HTR-8/SVneo (cell line): ENCODE results near the gene GLRA1.
"Not testable (repeated sequence)": the region's sequence is repeated elsewhere in the genome, so short reads cannot be mapped to it uniquely, and the experiment has no call there.

Source experiments
- DNase-seq: peaks from one replicate; pipeline ENCODE4 v3.0.0; 2011; ENCODE audit warnings: low spot score, mixed read lengths; ENCODE audit not compliant: insufficient read length
- FAIRE-seq: peaks from 2 replicates; lab custom pipeline; 2011; peaks lifted over from hg19 to GRCh38; lab: Jason Lieb, UNC

GLRA1 gene

DNA sequence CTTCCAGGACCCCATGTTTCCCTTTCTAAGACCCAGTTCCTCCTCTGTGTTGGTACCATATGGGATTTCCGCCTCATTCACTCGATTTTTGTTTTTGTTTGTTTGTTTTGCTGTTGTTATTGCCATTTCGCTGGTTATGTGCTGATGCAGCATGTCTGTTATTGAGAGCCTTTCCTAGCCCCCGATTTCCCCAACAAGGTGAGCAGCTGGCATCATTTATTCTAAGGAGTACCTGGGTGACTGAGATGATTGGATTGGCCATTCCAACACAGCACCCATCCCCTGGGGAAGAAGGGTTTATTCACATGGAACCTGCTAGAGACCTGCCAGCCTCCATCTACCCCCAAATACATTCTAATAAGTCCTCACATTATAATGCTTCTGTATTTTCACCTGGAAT lies 2.7 kb downstream of the GLRA1 start:
- FAIRE-seq (no peak), DNase-seq (no peak)

DNA sequence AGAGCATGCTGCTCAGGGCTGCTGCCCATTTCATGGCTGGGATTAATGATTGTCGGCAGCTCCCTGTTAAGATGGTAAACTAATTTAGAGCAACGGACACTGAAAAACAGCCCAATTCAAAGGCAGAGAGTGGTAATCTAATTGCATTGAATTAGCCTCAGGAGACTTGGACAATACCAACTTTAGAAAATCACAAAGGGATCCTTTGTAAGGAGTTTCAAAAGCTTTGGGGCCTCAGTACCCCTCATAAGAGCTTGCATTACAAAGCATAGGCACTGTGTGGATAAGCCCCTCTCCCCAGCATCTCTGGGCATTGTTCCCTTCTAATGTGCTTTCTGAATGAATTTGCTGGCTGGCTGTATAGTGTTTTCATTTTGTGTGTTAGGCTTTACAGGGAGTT lies 6.7 kb downstream of the GLRA1 start:
- DNase-seq (no peak), FAIRE-seq (no peak)

DNA sequence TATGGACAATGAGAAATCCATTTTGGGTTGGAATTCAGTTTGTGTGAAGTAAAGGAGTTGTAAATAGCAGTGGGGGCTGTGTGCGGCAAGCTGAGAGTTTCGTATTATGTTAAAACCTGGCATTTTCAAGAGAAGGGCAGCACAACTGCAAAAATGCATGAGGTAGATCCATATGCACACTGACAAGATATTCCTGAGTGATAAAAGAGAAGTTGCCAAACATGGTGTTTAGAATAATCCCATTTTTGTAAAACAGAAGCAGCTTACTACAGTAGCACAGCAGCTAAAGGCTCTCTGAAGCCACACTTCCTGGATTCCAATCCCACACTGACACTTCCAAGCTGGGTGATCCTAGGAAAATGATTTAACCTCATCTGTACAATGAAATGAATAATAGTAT lies 11.2 kb downstream of the GLRA1 start:
- no peak for FAIRE-seq
- DNase-seq: no peak

DNA sequence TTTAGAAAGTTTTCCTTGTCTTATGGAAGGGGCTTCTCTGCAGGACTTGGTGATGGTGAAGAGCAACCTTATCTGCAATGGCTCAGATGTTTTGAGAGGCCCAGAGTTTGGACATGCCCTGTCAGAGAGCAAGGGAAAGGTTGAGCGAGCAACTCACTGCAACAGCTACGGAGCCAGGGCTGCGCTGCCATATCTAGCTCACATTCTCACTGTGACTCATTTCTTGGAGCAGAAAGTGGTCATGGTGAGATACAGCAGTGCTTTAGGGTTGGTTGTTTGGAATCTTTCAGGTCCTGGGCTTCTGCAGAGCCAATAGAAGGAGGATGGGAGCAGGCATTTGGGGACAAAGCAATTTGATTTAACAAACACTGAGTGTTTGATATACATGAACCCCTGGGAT lies 12.3 kb downstream of the GLRA1 start:
- DNase-seq (no peak), FAIRE-seq (no peak)

DNA sequence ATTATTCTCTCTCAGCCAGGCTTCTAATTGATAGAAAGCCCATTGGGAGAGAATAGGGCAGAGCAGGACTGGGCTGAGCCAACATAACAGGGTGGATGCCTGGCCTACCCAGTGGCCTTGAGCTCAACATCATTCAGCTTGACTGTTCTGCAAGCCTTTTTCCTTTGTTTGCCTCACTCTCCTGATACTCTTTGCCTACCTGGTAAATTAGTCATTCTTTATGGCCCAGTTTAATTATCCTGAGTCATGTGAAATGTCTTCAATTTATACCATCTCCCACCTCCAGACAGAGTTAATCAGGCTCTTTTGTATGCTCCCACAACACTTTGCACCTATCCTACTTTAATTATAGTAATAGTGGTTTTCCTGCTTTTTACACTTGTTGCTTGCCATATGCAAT lies 13.6 kb downstream of the GLRA1 start:
- FAIRE-seq (no peak), DNase-seq (no peak)

DNA sequence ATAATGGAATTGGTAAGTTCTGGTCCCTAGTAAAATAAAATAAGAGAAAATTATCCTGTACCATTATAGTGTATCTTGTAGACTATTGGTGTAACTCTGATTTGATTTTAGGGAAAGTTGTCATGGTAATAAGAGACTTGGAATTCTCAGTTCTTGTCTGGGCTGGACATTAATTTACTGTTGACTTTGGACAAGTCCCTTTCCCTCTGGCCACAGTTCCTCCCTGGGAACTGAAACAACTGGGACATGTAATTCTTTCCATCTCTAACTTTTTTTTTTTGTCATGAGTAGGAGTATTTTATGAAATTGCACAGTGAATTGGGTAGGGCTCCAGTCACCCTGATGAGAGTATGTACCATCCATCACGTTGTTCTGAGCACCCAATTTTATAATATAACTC lies 15.0 kb downstream of the GLRA1 start:
- DNase-seq (no peak), FAIRE-seq (no peak)

DNA sequence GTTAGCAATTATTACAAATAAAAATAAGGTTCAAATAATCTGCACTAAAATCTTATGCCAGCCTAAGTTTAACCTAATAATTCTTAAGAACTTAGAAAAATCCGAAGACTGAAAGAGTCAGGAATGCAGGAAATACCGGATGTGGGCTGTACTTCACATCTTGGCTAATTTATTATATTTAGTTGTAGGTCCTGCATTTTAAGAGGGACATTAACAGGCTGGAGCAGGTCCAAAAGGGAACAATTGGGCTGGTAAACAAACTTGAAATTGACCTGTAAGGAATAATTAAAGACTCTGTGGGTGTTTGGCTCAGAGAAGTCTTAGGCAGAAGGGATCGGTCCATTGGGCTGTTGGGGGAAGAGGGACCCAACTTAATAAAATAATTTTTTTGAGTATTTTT lies 18.4 kb downstream of the GLRA1 start:
- no peak for FAIRE-seq
- DNase-seq: peak; percentile 21

DNA sequence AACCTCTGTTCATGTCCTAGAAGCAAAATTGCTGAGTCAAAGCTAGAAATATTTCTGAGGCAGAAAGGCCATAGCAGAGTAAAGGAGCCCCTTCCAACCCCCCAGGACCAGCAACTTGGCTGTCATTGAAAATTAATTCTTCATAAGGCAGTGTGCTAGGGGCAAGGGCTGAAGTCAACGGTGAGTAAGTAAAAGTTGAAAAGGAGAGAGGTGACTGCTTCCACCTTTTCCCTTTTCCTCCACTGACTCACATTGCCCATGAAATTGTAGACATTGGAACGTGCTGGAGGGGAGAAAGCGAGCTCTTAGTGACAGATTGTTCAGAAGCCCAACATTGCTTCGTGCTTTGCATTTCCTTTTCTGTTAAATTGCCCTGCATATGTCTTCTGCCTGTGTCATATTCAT lies 19.1 kb downstream of the GLRA1 start:
- DNase-seq (peak; percentile 30), FAIRE-seq (peak; percentile 38)

DNA sequence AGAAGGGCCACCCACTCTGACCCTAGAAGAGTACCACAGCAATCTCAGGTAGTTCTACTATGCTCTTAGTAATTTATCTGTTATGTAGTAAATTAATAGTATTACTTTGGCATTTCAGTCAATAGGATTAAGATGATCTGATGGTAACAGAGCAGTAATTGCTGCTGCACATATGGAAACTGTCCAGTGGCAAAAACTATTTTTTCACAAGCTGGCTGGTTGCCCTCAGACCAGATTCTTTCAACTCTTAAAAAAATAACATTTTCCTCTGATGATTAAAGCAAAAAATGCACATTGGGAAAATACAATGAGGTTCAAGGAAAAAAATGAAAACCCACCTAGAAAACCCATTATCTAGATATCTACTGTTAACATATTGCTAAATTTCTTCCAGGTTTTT lies 19.7 kb downstream of the GLRA1 start:
- FAIRE-seq (no peak), DNase-seq (no peak)

DNA sequence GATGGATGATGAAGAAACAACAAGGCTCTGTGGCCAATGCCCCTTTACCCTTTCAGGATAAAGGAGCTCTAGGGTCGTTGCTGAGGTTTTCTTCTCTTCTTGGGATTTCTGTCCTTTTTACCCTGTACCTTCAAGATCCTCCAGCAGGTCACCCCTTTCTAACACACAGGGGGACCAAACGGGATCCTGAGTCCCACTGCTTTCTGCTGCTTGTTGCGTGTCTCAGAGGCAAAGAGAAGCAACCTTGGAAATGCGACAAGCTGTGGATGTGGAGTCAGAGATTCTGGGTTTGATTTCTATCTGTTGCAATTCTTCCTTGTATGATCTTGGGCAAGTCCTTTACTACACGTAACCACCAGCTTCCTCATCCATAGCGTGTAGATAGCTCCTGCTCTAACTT lies 20.5 kb downstream of the GLRA1 start:
- DNase-seq (no peak), FAIRE-seq (no peak)

DNA sequence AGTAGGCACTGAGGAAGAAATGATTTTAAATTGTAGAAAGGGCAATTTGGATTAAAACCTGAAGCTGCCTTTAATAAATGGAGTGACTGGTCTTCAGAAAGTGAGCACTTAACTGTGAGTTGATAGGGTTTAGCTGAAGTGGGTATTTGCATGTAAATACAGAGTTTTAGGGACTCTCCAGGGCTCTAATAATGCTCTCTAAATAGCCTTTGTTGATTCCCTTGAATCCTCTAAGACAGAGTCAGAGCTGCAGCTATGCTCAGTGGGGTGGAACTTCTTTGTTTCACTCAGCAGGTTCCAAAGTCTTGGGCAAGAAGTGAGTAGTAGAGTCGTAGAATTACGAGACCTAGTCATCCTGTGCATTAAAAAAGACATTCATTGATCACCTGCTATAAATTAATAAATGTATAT lies 21.4 kb downstream of the GLRA1 start:
- FAIRE-seq: no peak
- DNase-seq: no peak

DNA sequence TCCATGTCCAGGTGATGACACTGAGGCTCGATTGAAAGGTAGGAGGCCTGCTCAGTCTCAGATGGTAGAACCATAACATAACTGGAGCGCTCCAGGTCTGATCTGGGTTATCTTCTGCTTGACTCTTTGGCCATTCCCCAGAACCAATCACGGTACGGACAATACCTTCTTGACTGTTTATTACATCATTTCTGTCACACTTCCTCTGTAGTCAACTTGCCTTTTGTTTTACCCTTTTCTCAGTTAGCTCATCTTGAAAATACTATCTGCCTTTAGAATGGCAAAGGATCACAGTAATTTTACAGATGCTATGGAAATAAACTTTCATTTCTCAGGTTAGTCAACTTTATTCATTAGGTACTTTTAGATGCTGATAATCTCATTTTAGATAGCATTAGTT lies 22.4 kb downstream of the GLRA1 start:
- FAIRE-seq (peak; percentile 48), DNase-seq (no peak)

DNA sequence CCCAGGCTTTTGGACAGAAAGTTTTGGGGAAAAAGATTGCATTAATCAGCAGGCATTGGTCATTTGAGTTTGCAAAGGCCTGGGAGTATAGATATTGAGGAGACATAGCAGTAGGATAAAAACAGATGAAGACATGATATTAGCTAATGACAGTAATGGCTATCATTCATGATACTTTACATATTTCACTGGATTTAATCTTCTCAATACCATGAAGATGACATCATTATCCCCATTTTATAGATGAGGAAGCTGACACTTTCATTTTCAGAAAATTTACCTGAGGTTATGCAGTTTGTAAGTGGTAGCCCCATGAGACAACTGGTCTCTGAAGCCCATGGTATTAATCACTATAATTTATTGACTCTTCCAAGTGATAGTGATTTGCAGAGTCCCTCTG lies 23.0 kb downstream of the GLRA1 start:
- no peak for DNase-seq
- FAIRE-seq: no peak

DNA sequence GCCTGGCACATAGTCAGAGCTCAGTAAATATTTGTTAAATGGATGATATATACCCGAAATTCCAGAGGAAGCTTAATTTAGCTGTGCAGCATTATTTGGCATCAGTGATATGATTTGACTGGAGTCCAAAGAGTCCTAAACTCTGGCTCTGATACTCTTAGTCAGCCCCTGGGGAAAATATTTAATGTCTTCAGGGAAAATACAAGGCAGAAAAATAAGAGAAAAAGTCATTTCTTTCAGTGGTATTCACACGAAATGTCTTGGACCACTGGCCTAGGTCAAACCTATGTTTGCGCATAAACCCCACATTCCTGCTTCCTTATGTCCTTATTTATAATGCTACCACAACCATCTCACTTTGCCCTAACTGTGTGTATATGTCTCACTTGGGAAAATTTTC lies 23.8 kb downstream of the GLRA1 start:
- DNase-seq (no peak), FAIRE-seq (no peak)

DNA sequence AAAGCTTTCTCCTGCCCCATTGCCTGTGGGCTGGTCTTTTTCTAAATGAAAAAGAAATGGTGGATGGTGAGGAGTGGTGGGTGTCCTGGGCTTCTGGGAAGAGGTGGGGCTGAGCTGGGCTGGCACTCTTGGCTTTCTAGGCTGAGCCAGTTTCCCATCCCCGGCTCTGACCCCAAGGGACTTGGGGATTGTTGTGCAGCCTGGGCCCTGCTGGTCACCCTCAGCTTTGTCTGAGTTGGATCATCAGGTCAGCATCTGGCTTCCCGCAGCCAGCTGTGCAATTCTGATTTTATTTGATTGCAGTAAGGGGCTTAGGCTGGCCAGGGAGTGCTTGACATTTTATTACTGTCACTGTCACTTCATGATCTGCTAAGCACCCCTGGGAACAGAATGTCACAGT lies 25.3 kb downstream of the GLRA1 start:
- FAIRE-seq (no peak), DNase-seq (no peak)

DNA sequence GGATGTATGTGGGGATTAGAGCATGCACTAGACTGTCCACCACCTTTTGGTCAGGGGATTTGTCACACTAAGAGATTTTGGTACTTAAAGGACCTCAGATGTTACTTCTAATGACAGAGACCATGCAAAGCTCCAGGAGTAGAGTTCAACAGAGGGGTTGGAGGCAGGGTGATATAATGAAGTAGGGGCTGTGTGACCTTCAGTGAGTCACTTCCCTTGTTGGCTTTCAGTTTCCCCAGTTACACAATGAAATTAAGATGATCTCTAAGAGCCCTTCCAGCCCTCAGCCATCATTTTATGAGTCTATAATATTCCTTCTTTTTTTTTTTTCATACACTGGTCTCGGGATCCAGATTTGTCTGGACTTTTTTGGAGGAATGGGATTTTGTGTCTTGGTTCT lies 26.8 kb downstream of the GLRA1 start:
- DNase-seq: no peak
- FAIRE-seq: no peak

DNA sequence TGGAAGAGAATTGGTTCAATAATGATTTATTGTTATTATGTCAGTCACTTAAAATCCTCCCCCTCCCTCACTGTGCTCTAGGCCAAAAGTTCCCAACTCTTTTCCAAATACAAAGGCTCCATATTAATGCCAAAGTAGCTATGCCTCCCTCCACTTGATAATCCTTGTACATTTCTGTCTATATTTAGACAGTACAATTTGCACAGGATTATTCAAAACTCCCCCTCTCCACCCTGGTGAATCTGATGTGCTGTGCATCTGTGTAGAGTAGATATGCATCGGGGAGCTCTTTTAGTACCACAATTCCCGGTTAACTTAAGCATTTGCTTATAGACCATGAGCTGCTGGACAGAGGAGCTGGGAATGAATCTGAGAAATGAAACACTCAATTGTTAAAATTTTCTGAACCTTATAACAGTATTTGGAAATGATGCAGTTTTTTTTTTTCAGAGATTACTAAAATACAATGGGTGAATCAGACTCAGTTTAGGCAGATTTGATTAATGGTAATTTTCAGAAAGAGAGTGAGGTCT lies 27.6 kb downstream of the GLRA1 start:
- DNase-seq (no peak), FAIRE-seq (no peak)

DNA sequence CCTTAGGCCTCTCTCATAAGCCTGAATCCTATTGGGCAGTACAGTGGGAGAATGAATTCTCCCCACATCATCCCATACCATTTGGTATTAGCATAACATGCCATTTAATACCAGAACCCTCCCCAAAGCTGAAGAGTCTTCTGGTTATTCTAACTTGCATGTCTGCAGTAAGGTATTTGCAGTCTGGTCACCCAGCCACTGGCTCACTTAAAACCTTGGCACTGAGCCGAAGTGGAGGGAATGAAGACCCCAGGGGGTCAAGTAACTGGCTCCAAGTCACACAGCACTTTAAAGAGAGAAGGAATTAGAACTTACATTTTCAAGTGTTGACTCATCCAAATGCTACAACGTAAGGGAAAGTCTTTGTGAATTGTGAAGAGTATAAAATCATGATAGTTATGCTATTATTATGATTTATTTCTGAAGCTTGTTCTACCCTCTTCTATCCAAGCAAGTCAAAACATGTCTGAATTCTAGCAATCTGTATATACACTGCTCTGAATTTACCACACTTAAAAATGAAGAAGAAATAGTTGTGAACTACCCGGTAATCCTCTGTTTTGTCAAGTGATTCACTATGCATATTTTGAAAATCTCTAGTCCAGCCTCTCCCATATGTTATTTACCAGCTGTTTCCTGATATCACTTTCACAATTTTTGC lies 28.5 kb downstream of the GLRA1 start:
- FAIRE-seq: peak; percentile 76
- DNase-seq: peak; percentile 69

DNA sequence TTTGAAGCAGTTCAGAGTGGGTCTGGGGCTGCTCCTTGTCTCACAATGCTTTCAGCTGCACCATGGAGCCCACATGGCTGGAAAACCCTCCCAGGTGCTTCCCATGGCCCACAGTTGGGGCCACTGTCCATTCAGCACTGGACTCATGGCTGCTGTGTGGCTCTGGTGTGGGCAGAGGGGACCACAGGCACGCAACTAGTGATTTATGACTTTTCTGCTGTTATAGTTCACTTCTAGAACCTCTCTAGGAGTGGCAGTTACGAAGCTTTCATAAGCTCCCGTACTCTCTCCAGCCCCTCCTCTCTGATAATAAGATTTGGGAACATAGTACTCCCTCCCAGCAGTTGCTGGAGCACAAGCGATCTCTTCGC lies 29.0 kb downstream of the GLRA1 start:
- FAIRE-seq: peak; percentile 75
- DNase-seq: peak; percentile 62

DNA sequence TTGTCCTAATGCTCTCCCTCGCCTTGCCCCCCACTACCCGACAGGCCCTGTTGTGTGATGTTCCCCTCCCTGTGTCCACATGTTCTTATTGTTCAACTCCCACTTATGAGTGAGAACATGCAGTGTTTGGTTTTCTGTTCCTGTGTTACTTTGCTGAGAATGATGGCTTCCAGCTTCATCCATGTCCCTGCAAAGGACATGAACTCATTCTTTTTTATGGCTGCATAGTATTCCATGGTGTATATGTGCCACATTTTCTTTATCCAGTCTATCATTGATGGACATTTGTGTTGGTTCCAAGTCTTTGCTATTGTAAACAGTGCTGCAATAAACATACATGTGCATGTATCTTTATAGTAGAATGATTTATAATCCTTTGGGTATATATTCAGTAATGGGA lies 31.2 kb downstream of the GLRA1 start:
- not testable (repeated sequence) for FAIRE-seq, DNase-seq

DNA sequence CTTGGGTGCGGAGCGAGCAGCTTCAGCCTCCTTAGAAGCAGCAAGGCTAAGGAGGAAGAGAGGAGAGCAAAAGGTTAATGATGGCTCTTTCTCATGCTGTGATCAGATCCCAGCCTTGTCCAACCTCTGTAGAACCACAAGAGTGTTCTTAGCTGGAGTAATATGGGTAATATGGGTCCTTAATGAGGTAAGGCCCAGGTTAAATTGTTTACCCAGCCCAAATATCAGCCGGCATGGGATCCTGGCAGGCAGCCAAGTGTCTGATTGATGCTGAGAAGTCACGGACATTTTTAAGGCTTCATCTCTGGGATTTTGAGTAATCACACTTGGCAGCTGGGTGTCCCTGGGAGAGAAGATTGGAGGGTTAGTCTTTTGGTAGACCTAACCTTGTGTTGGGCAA lies 32.3 kb downstream of the GLRA1 start:
- no peak for DNase-seq
- FAIRE-seq: no peak

DNA sequence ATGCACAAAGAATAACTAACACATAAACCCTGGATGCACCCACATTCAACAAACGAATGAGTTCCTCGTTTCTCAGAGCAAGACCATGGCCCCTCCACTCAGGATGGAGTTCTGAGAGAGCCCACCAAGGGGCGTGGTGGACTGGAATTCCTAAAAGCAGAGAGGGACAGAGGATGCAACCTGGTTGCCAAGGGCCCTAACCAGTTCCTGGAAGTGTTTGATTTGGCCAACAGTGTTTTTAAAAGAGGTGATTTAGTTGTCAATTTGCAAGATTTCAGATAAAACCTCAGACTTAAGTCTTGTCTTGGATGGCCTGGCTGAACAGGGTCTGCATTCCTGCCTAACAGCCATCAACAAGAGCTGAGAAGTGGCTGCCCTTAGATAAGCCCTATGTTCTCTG lies 34.4 kb downstream of the GLRA1 start:
- no peak for FAIRE-seq

DNA sequence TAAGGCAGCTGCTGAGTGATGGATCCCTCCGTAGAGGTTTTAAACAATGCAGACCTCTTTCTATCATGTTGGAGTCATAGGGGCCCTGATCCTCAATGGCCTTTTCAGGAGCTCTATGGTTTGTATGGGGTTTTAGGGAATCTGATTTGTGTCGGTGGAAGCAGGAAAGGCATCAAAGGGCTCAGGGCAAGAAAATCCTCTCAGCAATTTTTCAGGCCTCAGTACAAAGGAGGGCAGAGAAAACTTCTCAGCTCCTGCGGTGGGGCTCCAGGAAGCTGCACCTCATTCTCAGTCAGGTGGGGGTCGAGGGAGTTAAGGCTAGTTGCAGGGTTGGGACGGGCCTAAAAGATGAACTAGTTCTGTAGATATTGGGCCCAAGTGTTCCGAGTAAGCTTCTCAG lies 35.0 kb downstream of the GLRA1 start:
- DNase-seq: no peak
- no peak for FAIRE-seq

More for the DNA sequence above, 34.4 kb downstream of the GLRA1 start:
- no peak for DNase-seq
